HepG2 (cell line): ENCODE measurements around the gene SLC22A23. TPM values are rescaled to one million over a fixed set of nuclear protein-coding genes. Genes with fewer than 3 reads are reported as not detected.

Experiments
- ATAC-seq: fragments of 200-7000 bp; cut with Tn5 transposase; 3 replicates; pipeline ENCODE4 v1.9.1; 2020; ENCODE audit warnings: mild to moderate bottlenecking, moderate library complexity
- BruUV-seq: library from RNA; stranded (reverse); fragments of 400-500 nt; replicated peaks from 2 replicates; lab custom pipeline; 2021; lab: Mats Ljungman, UMichigan
- CTCF ChIA-PET: fragments of 300-600 bp; formaldehyde crosslinking; extraction: SDS; loops from one replicate; lab custom pipeline; 2021; ENCODE audit warnings: low total read pairs, inconsistent platforms, low intra/inter-chr PET ratio; lab: Yijun Ruan, JAX
- POLR2A ChIA-PET: fragments of 350-600 bp; sonication (Branson Sonifier 250); formaldehyde crosslinking; loops from one replicate; lab custom pipeline; 2020; ENCODE audit warnings: antibody characterized with exemption, inconsistent platforms; lab: Yijun Ruan, JAX
- DNase-seq: peaks from one replicate; pipeline ENCODE4 v3.0.0-alpha.2; 2015; ENCODE audit warnings: low spot score
- FAIRE-seq: peaks from 3 replicates; lab custom pipeline; 2011; peaks lifted over from hg19 to GRCh38; lab: Jason Lieb, UNC
- H2AFZ ChIP-seq: one replicate; pipeline ENCODE4 v1.6.1; 2011; ENCODE audit warnings: low read length, inconsistent platforms
- H3K27ac ChIP-seq: fragments of 300-600 bp; 3 replicates; pipeline ENCODE4 v1.8.0; 2011; ENCODE audit warnings: mixed run types, mild to moderate bottlenecking, mixed read lengths, low read length, inconsistent platforms; ENCODE audit not compliant: insufficient read depth; ENCODE audit errors: extremely low read length
- H3K27me3 ChIP-seq, 2 experiments: fragments of 200-600 bp in 1 of 2; 2 replicates in 1 of 2; 3 replicates in 1 of 2; pipeline versions ENCODE4 v1.6.0 to v1.8.0; 2011; ENCODE audit warnings: low read length in 2 of 2, mild to moderate bottlenecking in 2 of 2, moderate library complexity in 2 of 2, inconsistent platforms in 1 of 2; ENCODE audit not compliant: insufficient read depth in 2 of 2, control insufficient read depth in 1 of 2
- H3K36me3 ChIP-seq, 2 experiments: fragments of 200-600 bp in 1 of 2; replicated peaks in 1 of 2; 2 replicates in 1 of 2; 3 replicates in 1 of 2; pipeline versions ENCODE4 v1.5.1 to v1.8.0; 2011; ENCODE audit warnings: low read length in 2 of 2, inconsistent platforms in 1 of 2; ENCODE audit not compliant: insufficient read depth in 2 of 2, control insufficient read depth in 1 of 2
- H3K4me1 ChIP-seq: 2 replicates; pipeline ENCODE4 v1.5.1; 2012; ENCODE audit warnings: low read length, inconsistent platforms; ENCODE audit not compliant: insufficient read depth
- H3K4me2 ChIP-seq: 2 replicates; pipeline ENCODE4 v1.6.0; 2011; ENCODE audit warnings: low read depth, low read length, inconsistent platforms
- H3K4me3 ChIP-seq, 3 experiments: fragments of 200-600 bp in 1 of 3; sonication (generic), shearing (Covaris generic) in 1 of 3; replicated peaks in 1 of 3; 2 replicates each; pipeline ENCODE4 v1.5.1; 2011 to 2016; ENCODE audit warnings: low read length in 3 of 3, inconsistent platforms in 2 of 3, low read depth in 2 of 3, mild to moderate bottlenecking in 2 of 3, control low read depth in 1 of 3, mixed read lengths in 1 of 3; ENCODE audit not compliant: insufficient read depth in 1 of 3
- H3K79me2 ChIP-seq: one replicate; pipeline ENCODE4 v1.6.1; 2011; ENCODE audit warnings: low read length, inconsistent platforms; ENCODE audit not compliant: insufficient read depth
- H3K9ac ChIP-seq: 2 replicates; pipeline ENCODE4 v1.6.0; 2011; ENCODE audit warnings: mild to moderate bottlenecking, low read depth, low read length, inconsistent platforms; ENCODE audit not compliant: insufficient read depth
- H3K9me3 ChIP-seq: 2 replicates; pipeline ENCODE4 v1.5.1; 2012; ENCODE audit warnings: mild to moderate bottlenecking, low read length
- H4K20me1 ChIP-seq: 2 replicates; pipeline ENCODE4 v1.6.0; 2011; ENCODE audit warnings: inconsistent platforms, mild to moderate bottlenecking, low read length, moderate library complexity; ENCODE audit not compliant: insufficient read depth
- ATM ChIP-seq: fragments of 450-650 bp; IDR thresholded peaks from 2 replicates; pipeline ENCODE4 v1.7.1; 2017; ENCODE audit warnings: mild to moderate bottlenecking, borderline replicate concordance
- CBFB ChIP-seq: sonication (generic); formaldehyde crosslinking; IDR thresholded peaks from 2 replicates; pipeline ENCODE4 v1.4.0; 2020; ENCODE audit warnings: missing genetic modification reagents
- CREB1 ChIP-seq, 2 experiments: fragments of 450-650 bp in 1 of 2; IDR thresholded peaks; 2 replicates each; pipeline ENCODE4 v1.6.1; 2016 to 2017; ENCODE audit warnings: control low read depth in 1 of 2, mild to moderate bottlenecking in 1 of 2, missing compliant biosample characterization in 1 of 2, missing genetic modification characterization in 1 of 2
- CREM ChIP-seq, 2 experiments: sonication (generic) in 1 of 2; formaldehyde crosslinking in 1 of 2; IDR thresholded peaks; 2 replicates each; pipeline versions ENCODE4 v1.4.0 to v1.6.1; 2016 to 2020; ENCODE audit warnings: antibody characterized with exemption in 1 of 2, mild to moderate bottlenecking in 1 of 2, missing genetic modification reagents in 1 of 2
- GPBP1L1 ChIP-seq: sonication (generic); formaldehyde crosslinking; IDR thresholded peaks from 2 replicates; pipeline ENCODE4 v1.5.0; 2020; ENCODE audit warnings: mild to moderate bottlenecking, missing genetic modification reagents
- HOXA5 ChIP-seq: sonication (generic); formaldehyde crosslinking; IDR thresholded peaks from 2 replicates; pipeline ENCODE4 v1.4.0; 2020; ENCODE audit warnings: missing genetic modification reagents
- MIER2 ChIP-seq: IDR thresholded peaks from 2 replicates; pipeline ENCODE4 v1.6.1; 2016; ENCODE audit warnings: missing biosample characterization, missing genetic modification reagents
- NFATC3 ChIP-seq: sonication (generic); formaldehyde crosslinking; IDR thresholded peaks from 2 replicates; pipeline ENCODE4 v1.5.1; 2020; ENCODE audit warnings: mild to moderate bottlenecking, missing genetic modification reagents
- PAWR ChIP-seq: sonication (generic); formaldehyde crosslinking; IDR thresholded peaks from 2 replicates; pipeline ENCODE4 v1.4.0; 2020; ENCODE audit warnings: missing genetic modification reagents, mild to moderate bottlenecking, borderline replicate concordance
- RCOR2 ChIP-seq: IDR thresholded peaks from 2 replicates; pipeline ENCODE4 v1.6.1; 2016; ENCODE audit warnings: missing biosample characterization, missing genetic modification reagents
- TFDP1 ChIP-seq: IDR thresholded peaks from 2 replicates; pipeline ENCODE4 v1.6.1; 2016; ENCODE audit warnings: missing compliant biosample characterization, missing genetic modification reagents, borderline replicate concordance
- ZBTB37 ChIP-seq: sonication (generic); formaldehyde crosslinking; IDR thresholded peaks from 2 replicates; pipeline ENCODE4 v1.4.0; 2020; ENCODE audit warnings: mild to moderate bottlenecking, missing genetic modification reagents
- ZNF10 ChIP-seq: sonication (generic); formaldehyde crosslinking; IDR thresholded peaks from 2 replicates; pipeline ENCODE4 v1.4.0; 2020; ENCODE audit warnings: mild to moderate bottlenecking, low read depth, missing genetic modification reagents, borderline replicate concordance
- ZNF333 ChIP-seq: sonication (generic); formaldehyde crosslinking; IDR thresholded peaks from 2 replicates; pipeline ENCODE4 v1.4.0; 2020; ENCODE audit warnings: mild to moderate bottlenecking, missing genetic modification reagents, borderline replicate concordance
- ZNF546 ChIP-seq: sonication (generic); formaldehyde crosslinking; conservative IDR thresholded peaks from 2 replicates; pipeline ENCODE4 v1.8.1; 2023; ENCODE audit warnings: mild to moderate bottlenecking, missing genetic modification reagents
- WGBS: methylation state at CpG from one replicate; pipeline ENCODE4 v1.1.6; 2017; ENCODE audit warnings: low lambda C conversion rate; 5-methylcytosine and 5-hydroxymethylcytosine counted together
- in situ Hi-C: cut with HindIII; loops from 2 replicates; pipeline ENCODE4 v1.10.0; 2017; ENCODE audit warnings: low pct_unique_long_range_greater_than_20kb; ENCODE audit not compliant: extremely low pct_ligation_motif_present
- intact Hi-C: fragments of 100-400 bp; cut with micrococcal nuclease; formaldehyde crosslinking; loops from one replicate; pipeline ENCODE4 v1.10.0; 2022; ENCODE audit not compliant: unreplicated experiment
- polyA plus RNA-seq, 8 experiments: library from polyadenylated mRNA; depleted of rRNA in 3 of 8; stranded (reverse) in 7 of 8; unstranded in 1 of 8; fragments of >200 nt; fragmentation: Illumina TruSeq in 4 of 8; extraction: Trizol in 4 of 8; gene quantifications; 2 replicates each; pipeline versions ENCODE4 v1.2.1 to v1.2.3, GENCODE V29; 2011 to 2016; ENCODE audit warnings: low read depth in 4 of 8, missing spikeins in 1 of 8, mixed read lengths in 1 of 8; ENCODE audit not compliant: insufficient read depth in 1 of 8
- total RNA-seq, 5 experiments: library from RNA; depleted of rRNA; stranded (reverse); fragments of >200 nt; fragmentation: Illumina TruSeq; extraction: Trizol; gene quantifications; 2 replicates each; pipeline ENCODE4 v1.2.3, GENCODE V29; 2016; ENCODE audit warnings: low read depth in 1 of 5

The SLC22A23 gene
- total and polyA plus RNA-seq, 2 of the 13 experiments (the other 11 are each of a cell fraction or from before 2014, with no cell fraction given), result 11.8 to 17.5 TPM

- ChIA-PET POLR2A (interaction anchor here (0.6 kb wide), 1 partner anchor 60 kb away, joined by 3 read pairs; no protein-coding TSS in a partner anchor), CTCF (no interaction called here)
- no TSS peak for BruUV-seq
- H3K9me3 ChIP-seq, result no peaks in the 10 kb centered on the region
- no peak overlapping the region for H2AFZ ChIP-seq
- H3K9ac ChIP-seq, result no peak overlapping the region
- ATAC-seq, result no peak
- H4K20me1 ChIP-seq, result peaks cover 6% of the 10 kb centered on the region; the same call in 1 of the 2 replicates
- no peak overlapping the region for H3K4me3 ChIP-seq
- WGBS, result 7% methylated on average over 4 of the region's 4 CpGs
- H3K4me2 ChIP-seq, result no peak overlapping the region
- in situ Hi-C loops (no loop called here), intact Hi-C loops (no loop called here)
- H3K27ac ChIP-seq, result no peak overlapping the region
- no peak for FAIRE-seq
- TF ChIP-seq GPBP1L1 (no peak), PAWR (CRISPR knock-in tag) (no peak), TFDP1 (CRISPR knock-in tag) (no peak), ZNF333 (CRISPR knock-in tag) (no peak), RCOR2 (no peak), ATM (no peak), CBFB (CRISPR knock-in tag) (no peak), CREM (IDR thresholded peaks at IDR 0.05) (no peak), CREM (CRISPR knock-in tag; IDR thresholded peaks at IDR 0.05) (no peak), ZBTB37 (CRISPR knock-in tag) (no peak), ZNF10 (CRISPR knock-in tag) (no peak), MIER2 (CRISPR knock-in tag) (no peak), ZNF546 (CRISPR knock-in tag) (no peak), NFATC3 (no peak), HOXA5 (CRISPR knock-in tag) (no peak), CREB1 (IDR thresholded peaks at IDR 0.05) (no peak), CREB1 (CRISPR knock-in tag; IDR thresholded peaks at IDR 0.05) (no peak)
- H3K36me3 ChIP-seq, result no peaks in the 10 kb centered on the region
- H3K27me3 ChIP-seq, result peaks cover 19 to 52% of the 10 kb centered on the region in 2 experiments
- no peak for DNase-seq
- no peaks in the 10 kb centered on the region for H3K79me2 ChIP-seq
- H3K4me1 ChIP-seq, result peaks cover 14% of the 10 kb centered on the region
These were observed 234.3 kb downstream of the SLC22A23 start for GRCh38 chr6:3222506-3223038.
